CD4-positive, alpha-beta T cell treated with Interleukin-10 for 1 hour (primary cell): Measurements from ENCODE around the gene NFILZ.
"Not testable (repeated sequence)": the region's sequence is repeated elsewhere in the genome, so short reads cannot be mapped to it uniquely, and the experiment has no call there.

Experiments
- DNase-seq: peaks from one replicate; pipeline ENCODE4 v3.0.0-alpha.2; 2020

The NFILZ gene

DNA sequence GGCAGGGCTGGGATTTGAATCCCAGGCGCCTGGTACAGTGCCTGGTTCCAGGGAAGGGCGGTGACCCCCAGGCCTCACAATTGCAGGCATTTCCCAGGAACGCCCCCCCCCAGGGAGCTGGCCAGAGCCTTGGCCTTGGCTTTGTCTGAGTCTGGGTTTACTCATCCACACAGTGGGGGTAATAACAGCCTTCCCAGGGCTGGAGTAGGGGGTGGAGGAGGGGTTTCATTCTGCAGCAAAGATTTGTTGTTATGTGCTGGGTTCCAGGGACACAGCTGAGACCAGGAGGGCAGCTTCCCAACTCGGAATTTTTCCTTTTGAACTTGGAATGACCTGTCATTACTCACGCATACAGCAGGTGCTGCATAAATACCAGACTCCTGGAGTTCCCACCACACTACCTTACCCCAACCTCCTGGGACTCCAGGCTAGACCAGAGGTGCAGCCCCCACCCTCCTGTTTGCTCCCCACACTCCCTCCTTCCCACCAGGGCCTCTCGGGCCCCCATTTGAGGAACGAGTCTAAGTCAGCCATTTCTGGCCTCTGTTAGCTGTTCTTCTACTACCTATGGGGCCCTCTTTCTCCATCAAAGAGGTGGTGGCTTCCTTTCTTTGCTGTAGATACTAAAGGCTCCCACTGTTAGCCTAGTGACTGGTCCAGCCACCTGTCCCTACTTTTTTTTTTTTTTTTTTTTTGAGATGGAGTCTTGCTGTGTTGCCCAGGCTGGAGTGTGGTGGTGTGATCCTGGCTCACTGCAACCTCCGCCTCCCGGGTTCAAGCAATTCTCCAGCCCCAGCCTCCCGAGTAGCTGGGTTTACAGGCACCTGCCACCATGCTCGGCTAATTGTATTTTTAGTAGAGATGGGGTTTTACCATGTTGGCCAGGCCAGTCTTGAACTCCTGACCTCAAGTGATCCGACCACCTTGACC lies 18.3 kb upstream of the NFILZ start:
- no peak for DNase-seq

DNA sequence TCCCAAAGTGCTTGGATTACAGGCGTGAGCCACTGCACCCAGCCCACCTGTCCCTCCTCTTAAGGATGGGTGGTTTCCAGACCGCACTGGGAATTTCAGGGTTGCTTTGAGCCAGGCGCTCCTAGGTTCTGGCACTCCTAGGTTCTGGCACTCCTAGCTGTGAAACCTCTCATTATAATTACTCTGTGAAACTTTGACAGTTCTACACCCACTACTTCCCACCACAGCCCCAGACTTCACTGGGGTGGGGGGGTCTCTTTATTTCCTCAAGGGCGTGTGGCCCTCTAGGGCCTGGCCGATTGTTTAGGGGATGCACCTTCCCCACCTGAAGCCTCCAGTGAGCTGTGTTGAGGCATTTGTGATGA lies 17.6 kb upstream of the NFILZ start:
- DNase-seq = no peak

DNA sequence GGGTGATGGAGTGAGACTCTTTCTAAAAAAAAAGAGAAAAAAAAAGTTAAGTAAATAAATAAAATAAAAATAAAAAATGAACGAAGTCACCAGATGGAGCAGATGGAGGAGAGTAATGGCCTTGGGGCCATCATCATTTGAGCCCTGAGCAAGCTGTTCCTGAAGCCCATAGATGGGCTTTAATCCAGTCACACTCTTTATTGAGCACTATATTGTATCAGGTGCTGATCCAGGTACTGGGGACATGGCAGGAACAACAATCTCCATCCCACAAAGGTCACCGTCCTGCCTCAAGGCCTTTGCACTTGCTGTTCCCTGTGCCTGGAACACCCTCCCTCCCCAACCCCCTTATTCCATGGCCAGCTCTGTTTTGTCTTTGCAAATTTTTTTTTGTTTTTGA lies 16.0 kb upstream of the NFILZ start:
- DNase-seq = no peak

DNA sequence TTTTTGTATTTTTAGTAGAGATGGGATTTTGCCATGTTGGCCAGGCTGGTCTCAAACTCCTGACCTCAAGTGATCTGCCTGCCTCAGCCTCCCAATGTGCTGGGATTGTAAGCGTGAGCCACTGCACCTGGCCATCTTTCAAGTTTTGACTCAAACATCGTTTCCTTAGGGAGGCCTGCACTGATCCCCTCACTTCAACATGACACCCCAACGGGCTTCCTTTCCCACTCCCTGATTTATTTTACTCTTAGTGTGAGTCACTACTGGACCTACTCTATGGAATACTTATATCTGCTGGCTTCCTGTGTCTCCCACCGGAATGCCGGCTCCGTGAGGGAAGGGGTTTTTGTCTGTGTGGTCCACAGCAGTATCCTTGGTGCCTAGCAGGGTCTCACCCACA lies 15.4 kb upstream of the NFILZ start:
- no peak for DNase-seq

DNA sequence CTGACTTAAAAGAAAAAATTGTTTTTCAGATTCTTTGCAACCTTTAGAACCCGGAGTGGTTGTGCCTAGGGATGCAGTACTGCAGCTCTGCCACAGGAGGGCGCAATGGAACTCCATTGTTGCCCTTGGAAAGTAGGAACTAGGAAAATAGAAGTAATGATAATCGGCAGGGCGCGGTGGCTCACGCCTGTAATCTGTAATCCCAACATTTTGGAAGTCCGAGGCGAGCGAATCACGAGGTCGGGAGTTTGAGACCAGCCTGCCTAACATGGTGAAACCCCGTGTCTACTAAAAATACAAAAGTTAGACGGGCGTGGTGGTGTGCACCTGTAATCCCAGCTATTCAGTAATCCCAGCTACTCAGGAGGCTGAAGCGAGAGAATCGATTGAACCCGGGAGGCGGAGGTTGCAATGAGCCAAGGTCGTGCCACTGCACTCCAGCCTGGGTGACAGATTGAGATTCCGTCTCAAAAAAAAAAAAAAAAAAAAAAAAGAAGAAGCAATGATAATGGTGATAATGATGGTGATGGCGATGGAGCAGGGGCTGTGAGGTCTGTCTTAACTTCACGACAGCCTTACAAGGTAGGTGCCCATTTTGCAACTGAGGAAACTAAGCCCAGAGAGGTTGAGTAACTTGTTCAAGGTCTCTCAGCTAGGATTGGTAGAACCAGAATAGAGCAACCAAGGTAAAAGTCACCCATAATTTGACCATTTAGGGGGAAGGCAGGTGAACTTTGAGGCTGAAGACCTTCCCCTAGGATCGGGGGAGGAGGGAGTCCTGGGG lies 14.4 kb upstream of the NFILZ start:
- DNase-seq = peak; percentile 69

DNA sequence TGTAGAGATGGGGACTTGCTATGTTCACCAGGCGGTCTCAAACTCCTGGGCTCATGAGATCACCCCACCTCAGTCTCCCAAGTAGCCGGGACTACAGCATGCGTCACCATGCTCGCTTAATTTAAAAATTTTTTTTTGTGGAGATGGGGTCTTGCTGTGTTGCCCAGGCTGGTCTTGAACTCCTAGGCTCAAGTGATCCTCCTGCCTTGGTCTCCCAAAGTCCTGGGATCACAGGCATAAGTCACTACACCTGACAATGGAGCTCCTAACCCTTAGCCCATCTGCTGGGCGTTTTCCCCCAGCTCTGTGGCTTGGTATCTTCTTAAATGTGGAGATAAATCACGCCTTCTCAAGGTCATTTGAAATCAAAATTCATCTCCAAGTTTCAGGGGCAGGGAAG lies 13.6 kb upstream of the NFILZ start:
- no peak for DNase-seq

DNA sequence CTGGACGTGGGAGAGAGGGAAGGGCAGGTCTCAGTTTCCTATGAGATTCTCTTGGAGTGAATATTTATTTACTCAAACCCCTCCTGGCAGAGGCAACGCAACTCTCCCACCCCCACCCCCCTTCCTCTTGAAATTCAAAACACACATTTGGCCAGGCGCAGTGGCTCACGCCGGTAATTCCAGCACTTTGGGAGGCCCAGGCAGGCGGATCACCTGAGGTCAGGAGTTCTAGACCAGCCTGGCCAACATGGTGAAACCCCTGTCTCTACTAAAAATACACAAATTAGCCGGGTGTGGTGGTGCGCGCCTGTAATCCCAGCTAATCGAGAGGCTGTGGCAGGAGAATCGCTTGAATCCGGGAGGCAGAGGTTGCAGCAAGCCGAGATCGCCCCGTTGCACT lies 13.1 kb upstream of the NFILZ start:
- not testable (repeated sequence) for DNase-seq

DNA sequence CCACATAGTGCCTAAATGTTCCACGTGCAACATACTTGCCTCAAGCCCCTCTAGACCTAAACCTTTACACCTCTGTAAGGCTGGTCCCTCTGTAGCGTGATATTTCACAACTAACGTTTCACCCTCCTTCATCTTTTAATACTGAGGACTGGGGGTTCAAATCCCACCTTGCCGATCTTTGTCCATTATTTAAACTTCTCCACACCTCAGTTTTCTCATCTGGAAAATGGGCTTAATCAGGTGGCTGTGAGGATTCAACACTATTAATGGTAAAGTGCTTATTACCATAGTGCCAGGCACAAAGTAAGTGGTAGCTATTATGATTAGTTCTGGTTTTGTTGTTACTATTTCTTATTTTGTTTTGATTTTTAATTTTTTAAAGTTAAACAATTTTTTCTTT lies 12.4 kb upstream of the NFILZ start:
- DNase-seq = no peak

DNA sequence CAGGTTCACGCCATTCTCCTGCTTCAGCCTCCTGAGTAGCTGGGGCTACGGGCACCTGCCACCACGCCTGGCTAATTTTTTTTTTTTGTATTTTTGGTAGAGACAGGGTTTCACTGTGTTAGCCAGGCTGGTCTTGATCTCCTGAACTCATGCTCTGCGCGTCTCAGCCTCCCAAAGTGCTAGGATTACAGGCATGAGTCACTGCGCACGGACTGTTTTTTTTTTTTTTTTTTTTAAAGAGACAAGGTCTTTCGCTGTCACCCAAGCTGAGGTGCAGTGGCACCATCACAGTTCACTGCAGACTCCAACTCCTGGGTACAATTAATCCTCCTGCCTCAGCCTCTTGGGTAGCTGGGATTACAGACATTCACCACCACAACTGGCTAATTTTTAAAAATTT lies 11.7 kb upstream of the NFILZ start:
- DNase-seq = no peak

DNA sequence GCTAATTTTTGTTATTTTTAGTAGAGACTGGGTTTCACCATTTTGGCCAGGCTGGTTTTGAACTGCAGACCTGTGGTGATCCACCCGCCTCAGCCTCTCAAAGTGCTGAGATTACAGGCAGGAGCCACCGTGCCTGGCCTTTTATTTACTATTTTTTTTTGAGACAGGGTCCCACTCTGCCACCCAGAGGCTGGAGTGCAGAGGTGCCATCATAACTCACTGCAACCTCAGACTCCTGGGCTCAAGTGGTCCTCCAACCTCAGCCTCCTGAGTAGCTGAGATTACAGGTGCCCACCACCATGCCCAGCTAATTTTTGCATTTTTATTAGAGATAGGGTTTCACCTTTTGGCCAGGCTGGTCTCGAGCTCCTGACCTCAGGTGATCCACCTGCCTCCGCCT lies 7.5 kb upstream of the NFILZ start:
- DNase-seq = not testable (repeated sequence)

DNA sequence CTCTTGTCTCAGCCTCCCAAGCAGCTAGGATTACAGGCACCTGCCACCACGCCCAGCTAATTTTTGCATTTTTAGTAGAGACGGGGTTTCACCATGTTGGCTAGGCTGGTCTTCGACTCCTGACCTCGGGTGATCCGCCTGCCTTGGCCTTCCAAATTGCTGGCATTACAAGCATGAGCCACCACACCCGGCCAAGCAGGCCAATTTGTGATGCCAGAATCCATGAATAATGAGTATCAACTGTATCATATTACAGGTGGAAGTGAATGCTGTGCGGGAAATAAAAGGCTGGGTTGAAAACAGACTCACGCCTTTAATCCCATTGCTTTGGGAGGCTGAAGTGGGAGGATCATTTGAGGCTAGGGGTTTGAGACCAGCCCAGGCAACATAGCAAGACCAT lies 3.6 kb upstream of the NFILZ start:
- no peak for DNase-seq

DNA sequence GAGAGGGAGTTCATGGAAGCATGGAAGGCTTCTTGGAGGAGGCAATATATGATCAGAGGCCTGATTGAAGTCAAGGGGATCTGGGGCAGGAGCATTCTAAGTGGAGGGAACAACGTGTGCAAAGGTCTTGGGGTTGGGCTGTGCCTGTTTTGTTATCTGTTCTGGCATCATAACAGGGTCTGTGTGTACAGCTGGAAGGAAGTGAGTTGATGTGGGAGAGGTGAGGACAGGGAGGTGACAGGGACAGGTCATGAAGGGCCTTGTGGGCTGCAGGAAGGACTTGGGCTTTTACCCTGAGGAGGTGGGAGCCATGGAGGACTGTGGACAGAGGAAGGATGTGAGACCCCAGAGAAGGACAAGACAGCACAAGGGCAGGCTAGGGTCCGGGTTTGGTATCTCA lies 1.2 kb upstream of the NFILZ start:
- DNase-seq = no peak

DNA sequence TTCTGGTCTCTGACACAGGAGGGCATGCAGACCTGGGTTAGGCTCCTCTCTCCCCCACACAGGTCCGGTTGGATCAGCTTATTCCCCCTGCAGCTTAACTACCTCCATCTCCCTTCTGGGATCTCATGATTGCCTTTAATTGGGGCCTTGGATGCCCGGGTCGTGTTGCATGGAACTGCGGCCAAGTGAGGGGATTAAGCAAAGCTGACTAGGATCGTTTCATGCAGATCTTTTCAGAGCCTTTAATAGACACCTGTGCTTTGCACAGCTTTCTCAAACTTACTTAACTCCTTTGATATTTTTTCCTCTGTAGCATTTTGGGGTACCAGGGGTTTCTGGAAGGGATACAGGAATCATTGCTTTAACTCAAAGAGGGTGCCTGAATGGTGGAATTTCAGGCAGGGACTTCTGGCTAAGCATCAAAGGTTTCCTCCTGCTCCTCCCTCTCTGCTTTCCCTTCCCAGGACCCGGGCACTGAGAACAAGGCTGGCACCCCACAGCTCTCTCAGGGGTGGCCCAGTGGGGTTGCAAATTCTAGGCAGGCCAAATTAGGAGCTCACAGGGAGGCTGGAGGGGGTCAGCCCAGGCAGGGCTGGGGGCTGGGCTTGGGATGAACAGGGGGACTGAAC lies 477 bp downstream of the NFILZ start:
- no peak for DNase-seq

DNA sequence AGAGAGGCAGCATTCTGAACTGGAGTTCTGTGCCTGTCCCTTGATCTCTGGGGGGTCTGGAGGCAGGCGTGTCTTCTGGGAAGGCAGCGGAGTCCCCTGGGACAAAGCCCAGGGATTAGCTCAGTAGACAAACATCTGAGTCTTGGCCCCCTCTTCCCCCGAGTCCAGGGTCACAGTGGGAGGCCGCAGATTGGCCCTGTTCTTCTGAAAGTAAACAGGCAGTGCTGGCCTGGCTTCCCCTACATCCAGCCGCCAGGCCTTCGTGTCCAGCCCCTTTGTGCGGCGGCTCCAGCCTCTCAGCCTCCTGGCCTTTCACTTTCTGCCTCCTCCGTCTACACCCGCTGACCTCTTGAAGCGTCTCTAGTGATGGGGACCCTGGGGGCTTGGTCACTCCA lies 989 bp downstream of the NFILZ start:
- no peak for DNase-seq

DNA sequence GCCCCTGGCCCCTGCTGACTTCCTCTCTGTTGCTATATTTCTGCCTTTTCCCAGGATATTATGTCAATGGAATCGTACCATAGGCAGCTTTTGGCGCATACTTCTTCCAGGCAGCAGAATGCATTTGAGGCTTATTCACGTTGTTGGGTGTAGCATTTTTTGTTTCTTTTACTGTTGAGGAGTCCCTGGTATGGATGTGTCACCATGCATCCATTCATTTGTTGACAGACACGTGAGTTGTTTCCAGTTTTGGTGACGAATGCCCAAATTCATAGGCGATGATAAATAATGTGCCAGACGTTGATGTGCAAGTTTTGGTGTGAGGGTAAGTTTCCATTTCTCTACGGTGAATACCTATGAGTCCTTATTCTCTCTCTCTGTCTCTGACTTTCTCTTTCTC lies 5.0 kb downstream of the NFILZ start:
- DNase-seq = no peak

DNA sequence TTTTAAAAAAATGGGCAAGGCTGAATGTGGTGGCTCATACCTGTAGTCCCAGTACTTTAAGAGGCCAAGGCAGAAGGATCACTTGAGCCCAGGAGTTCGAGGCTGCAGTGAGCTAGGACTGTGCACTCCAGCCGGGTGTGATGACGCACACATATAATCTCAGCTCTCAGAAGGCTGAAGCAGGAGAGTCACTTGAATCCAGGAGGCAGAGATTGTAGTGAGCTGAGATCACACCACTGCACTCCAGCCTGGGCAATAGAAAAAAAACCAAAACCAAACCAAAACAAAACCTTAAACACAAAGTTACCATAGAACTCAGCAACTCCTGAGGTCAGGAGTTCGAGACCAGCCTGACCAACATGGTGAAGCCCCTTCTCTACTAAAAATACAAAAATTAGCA lies 6.6 kb downstream of the NFILZ start:
- DNase-seq = not testable (repeated sequence)

DNA sequence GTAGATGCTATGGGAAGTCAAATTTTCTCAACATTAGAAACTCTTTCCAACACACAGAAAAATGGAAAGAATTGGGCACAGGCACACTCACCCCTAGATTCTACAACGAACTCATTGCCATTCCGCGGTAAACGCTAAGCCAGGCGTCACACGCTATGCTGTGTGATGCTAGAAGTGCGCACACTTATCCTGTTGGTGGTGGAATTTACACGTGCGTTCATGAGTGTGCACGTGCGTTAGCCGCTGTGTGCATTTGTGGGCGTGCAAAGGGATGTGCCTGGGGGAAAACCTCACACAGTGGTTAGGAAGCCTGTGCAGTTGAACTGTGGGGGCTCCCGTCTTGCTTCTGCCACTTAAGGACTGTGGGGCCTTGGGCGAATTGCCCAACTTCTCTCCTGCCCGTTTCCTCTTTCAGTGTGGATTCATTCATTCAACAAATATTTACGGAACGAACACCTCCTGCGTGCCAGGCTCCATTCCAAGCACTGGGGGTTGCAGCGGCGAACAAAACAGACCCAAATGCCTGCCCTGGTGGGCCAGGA lies 7.7 kb downstream of the NFILZ start:
- no peak for DNase-seq

DNA sequence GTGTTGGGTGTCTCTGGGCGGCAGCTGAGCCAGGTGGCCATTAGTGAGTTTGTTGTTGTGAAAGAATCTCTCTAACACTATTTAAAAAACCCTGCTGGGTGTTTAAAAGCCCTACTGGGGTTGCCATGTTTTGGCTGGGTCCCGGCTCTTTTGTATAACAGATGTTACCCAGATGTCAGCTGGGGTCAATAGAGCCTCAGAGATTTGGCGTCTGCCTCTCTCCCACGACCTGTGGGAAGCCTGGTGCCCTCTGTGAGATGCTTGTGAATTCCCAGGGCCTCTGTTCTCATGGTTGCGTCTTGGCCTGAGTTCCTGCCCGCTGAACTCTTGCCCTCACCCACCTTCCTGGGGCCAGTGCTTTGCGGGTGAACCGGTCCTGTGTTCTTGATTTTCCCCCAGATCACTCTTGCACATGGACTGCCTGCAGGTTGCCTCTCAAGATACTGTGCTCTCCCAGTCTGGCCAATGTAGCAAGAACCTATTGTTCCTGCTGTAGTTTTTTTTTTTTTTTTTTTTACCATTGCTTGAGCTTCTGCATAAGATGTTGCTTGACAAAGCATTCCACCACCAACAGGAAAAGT lies 9.5 kb downstream of the NFILZ start:
- DNase-seq = no peak

DNA sequence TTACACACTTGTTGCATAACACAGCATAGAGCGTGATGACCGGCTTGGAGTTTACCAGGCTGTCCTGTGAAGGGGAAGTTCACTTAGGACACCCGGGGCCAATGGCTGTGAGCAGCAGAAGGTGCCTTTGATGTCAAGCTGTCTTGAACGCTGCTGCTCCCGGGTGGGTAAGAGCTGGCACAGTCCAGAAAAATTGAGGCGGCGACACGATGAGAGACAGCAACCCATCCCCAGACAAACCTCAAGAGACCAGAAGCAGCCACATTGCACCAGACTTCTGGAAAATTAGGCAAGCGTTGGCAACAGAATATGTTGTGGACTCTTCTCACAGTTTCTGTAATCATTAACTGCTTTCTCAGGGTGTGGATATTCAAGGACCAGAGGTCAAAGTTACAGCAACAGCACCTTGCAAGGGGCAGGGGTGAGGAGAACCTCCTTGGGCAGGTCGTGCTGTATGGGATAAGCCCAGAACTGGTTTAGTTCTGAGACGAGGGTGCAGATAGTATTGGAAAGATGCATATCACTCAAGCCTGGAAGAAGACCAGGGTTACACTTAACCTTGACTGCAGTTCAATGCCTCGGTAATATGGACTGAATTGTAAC lies 10.1 kb downstream of the NFILZ start:
- DNase-seq = peak; percentile 19

DNA sequence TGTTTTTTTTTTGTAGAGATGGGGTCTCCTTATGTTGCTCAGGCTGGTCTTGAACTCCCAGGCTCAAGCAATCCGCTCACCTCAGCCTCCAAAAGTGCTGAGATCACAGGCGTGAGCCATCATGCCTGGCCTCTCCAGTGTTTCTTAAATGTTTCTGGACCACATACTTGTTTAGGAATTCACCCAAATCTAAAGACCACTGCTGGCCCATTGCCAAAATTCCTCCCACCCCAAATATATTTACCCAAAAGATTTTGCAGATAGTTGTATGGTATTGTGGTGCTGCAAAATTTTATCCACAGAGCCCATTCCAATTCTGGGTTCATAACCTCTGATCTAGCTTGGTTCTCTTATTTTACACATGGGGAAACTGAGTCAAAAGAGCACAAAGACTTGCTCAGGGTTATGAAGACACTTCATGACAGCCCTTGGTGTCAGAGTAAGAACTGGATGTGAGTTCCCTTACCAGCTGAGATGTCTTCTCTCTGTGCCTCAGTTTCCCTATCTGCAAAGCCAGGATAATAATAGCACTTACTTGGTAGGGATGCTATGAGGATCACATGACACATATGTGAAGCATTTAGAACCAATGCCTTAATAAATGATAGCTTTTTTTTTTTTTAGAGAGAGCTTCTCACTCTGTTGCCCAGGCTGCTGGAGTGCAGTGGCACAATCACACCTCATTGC lies 10.9 kb downstream of the NFILZ start:
- DNase-seq = no peak

DNA sequence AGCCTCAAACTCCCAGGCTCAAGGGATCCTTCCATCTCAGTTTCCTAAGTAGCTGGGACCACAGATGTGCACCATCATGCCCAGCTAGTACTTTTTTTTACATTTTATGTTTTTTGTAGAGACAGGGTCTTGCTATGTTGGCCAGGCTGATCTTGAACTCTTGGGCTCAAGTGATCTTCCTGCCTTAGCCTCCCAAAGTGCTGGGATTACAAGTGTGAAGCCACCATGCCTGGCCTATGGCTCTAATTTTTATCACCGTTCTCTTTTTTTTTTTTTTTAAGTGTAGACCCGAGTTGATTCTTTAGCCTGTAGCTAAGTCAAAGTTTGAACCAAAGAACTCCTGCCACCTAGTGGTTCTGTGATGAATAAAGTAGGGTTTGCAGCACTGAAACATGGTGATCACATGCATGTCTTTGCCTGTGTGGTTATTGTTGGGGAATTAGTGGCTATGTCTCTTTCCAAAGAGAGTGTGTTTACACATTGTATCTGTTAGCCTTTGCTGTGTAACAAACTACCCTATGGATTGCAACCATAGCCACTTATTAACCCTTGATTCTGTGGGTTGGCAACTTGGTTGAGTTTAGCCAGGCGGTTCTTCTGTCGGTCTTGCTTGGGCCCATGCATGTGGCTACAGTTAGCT lies 11.6 kb downstream of the NFILZ start:
- peak; percentile 66 for DNase-seq

DNA sequence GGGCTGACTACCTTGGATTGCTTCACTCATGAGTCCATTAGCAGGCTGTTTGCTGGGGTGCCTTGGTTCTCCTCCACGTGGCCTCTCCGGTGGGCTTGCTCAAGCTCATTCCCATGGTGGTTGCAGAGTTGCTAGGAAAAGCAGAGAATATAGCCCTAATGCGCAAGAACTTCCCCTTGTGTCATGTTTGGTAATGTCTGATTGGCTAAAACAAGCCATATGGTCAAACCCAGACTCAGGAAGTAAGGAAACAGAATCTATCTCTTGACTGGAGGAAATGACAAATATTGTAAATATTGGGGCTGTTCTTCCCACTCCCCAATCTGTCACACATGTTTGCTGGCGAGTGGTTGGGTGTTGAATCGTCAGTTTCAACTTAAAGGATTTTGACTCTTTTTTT lies 12.1 kb downstream of the NFILZ start:
- no peak for DNase-seq
